IPS-20b (cell line): Measurements from ENCODE around the gene KCNIP3.
"Not testable (repeated sequence)": the region's sequence is repeated elsewhere in the genome, so short reads cannot be mapped to it uniquely, and the experiment has no call there.

Experiments
- H3K27ac ChIP-seq: one replicate; pipeline ENCODE4 v1.5.1; 2013; ENCODE audit warnings: low read length
- H3K27me3 ChIP-seq: 2 replicates; pipeline ENCODE4 v1.6.1; 2013; ENCODE audit warnings: mild to moderate bottlenecking, low read length, inconsistent platforms; ENCODE audit not compliant: insufficient read depth
- H3K36me3 ChIP-seq: 2 replicates; pipeline ENCODE4 v1.6.1; 2013; ENCODE audit warnings: low read depth, mild to moderate bottlenecking, inconsistent platforms, low read length, moderate library complexity; ENCODE audit not compliant: insufficient read depth
- H3K4me1 ChIP-seq: 2 replicates; pipeline ENCODE4 v1.6.1; 2013; ENCODE audit warnings: mild to moderate bottlenecking, control low read depth, inconsistent platforms, low read length, moderate library complexity; ENCODE audit not compliant: insufficient read depth
- H3K4me3 ChIP-seq: 2 replicates; pipeline ENCODE4 v1.5.1; 2013; ENCODE audit warnings: mild to moderate bottlenecking, low read length, inconsistent platforms
- H3K9ac ChIP-seq: 2 replicates; pipeline ENCODE4 v1.6.1; 2013; ENCODE audit warnings: low read depth, mild to moderate bottlenecking, inconsistent platforms, low read length, moderate library complexity
- H3K9me3 ChIP-seq: 2 replicates; pipeline ENCODE4 v1.6.1; 2013; ENCODE audit warnings: mild to moderate bottlenecking, low read depth, low read length, inconsistent platforms; ENCODE audit not compliant: insufficient read depth

Gene KCNIP3

GRCh38 chr2:95355486-95355885 is 58.3 kb downstream of the KCNIP3 start:
- not testable (repeated sequence) for H3K4me3 ChIP-seq, H3K4me1 ChIP-seq, H3K27ac ChIP-seq, H3K27me3 ChIP-seq, H3K9ac ChIP-seq, H3K9me3 ChIP-seq, H3K36me3 ChIP-seq

GRCh38 chr2:95356821-95357700 is 59.9 kb downstream of the KCNIP3 start:
- H3K27me3 ChIP-seq = no peaks in the 10 kb centered on the region
- no peak overlapping the region for H3K4me3 ChIP-seq
- H3K9me3 ChIP-seq = no peaks in the 10 kb centered on the region
- no peak overlapping the region for H3K27ac ChIP-seq
- no peaks in the 10 kb centered on the region for H3K4me1 ChIP-seq
- H3K9ac ChIP-seq = no peak overlapping the region
- H3K36me3 ChIP-seq = no peaks in the 10 kb centered on the region

GRCh38 chr2:95357717-95358280 is 60.7 kb downstream of the KCNIP3 start:
- H3K27ac ChIP-seq = no peak overlapping the region
- no peak overlapping the region for H3K9ac ChIP-seq
- H3K4me3 ChIP-seq = no peak overlapping the region
- no peaks in the 10 kb centered on the region for H3K36me3 ChIP-seq
- H3K9me3 ChIP-seq = no peaks in the 10 kb centered on the region
- H3K27me3 ChIP-seq = no peaks in the 10 kb centered on the region
- no peaks in the 10 kb centered on the region for H3K4me1 ChIP-seq

- Histone ChIP-seq H3K9ac (no peak overlapping the region), H3K4me3 (no peak overlapping the region), H3K27me3 (no peaks in the 10 kb centered on the region), H3K4me1 (no peaks in the 10 kb centered on the region), H3K36me3 (no peaks in the 10 kb centered on the region), H3K27ac (no peak overlapping the region), H3K9me3 (no peaks in the 10 kb centered on the region)
These were observed 61.9 kb downstream of the KCNIP3 start for GRCh38 chr2:95359031-95359430.

- H3K4me3 ChIP-seq = no peak overlapping the region
- H3K9me3 ChIP-seq = no peaks in the 10 kb centered on the region
- H3K36me3 ChIP-seq = no peaks in the 10 kb centered on the region
- H3K9ac ChIP-seq = no peak overlapping the region
- H3K4me1 ChIP-seq = no peaks in the 10 kb centered on the region
- H3K27ac ChIP-seq = no peak overlapping the region
- H3K27me3 ChIP-seq = no peaks in the 10 kb centered on the region
These were observed 62.4 kb downstream of the KCNIP3 start for GRCh38 chr2:95359501-95359930.

- Histone ChIP-seq H3K36me3 (no peaks in the 10 kb centered on the region), H3K4me3 (no peak overlapping the region), H3K27me3 (no peaks in the 10 kb centered on the region), H3K9me3 (no peaks in the 10 kb centered on the region), H3K9ac (no peak overlapping the region), H3K27ac (no peak overlapping the region), H3K4me1 (no peaks in the 10 kb centered on the region)
These were observed 64.3 kb downstream of the KCNIP3 start for GRCh38 chr2:95361216-95361980.

GRCh38 chr2:95362486-95362885 is 65.3 kb downstream of the KCNIP3 start:
- Histone ChIP-seq H3K9ac (no peak overlapping the region), H3K4me1 (no peaks in the 10 kb centered on the region), H3K4me3 (no peak overlapping the region), H3K36me3 (no peaks in the 10 kb centered on the region), H3K9me3 (no peaks in the 10 kb centered on the region), H3K27me3 (no peaks in the 10 kb centered on the region), H3K27ac (no peak overlapping the region)

- Histone ChIP-seq H3K9me3 (no peaks in the 10 kb centered on the region), H3K27ac (no peak overlapping the region), H3K4me3 (no peak overlapping the region), H3K36me3 (no peaks in the 10 kb centered on the region), H3K27me3 (0 out of 2 replicates have a peak, but pooled peaks cover 4% of the 10 kb centered on the region), H3K4me1 (no peaks in the 10 kb centered on the region), H3K9ac (no peak overlapping the region)
These were observed 69.4 kb downstream of the KCNIP3 start for GRCh38 chr2:95366514-95366913.

GRCh38 chr2:95372216-95372829 is 75.2 kb downstream of the KCNIP3 start:
- Histone ChIP-seq H3K27ac (no peak overlapping the region), H3K9me3 (no peaks in the 10 kb centered on the region), H3K9ac (no peak overlapping the region), H3K27me3 (0 out of 2 replicates have a peak, but pooled peaks cover 4% of the 10 kb centered on the region), H3K36me3 (no peaks in the 10 kb centered on the region), H3K4me1 (no peaks in the 10 kb centered on the region), H3K4me3 (no peak overlapping the region)

GRCh38 chr2:95372845-95373244 is 75.7 kb downstream of the KCNIP3 start:
- no peak overlapping the region for H3K4me3 ChIP-seq
- 0 out of 2 replicates have a peak, but pooled peaks cover 4% of the 10 kb centered on the region for H3K27me3 ChIP-seq
- no peaks in the 10 kb centered on the region for H3K4me1 ChIP-seq
- H3K36me3 ChIP-seq = no peaks in the 10 kb centered on the region
- no peak overlapping the region for H3K9ac ChIP-seq
- no peak overlapping the region for H3K27ac ChIP-seq
- H3K9me3 ChIP-seq = no peaks in the 10 kb centered on the region

- no peaks in the 10 kb centered on the region for H3K27me3 ChIP-seq
- H3K27ac ChIP-seq = no peak overlapping the region
- H3K9me3 ChIP-seq = no peaks in the 10 kb centered on the region
- no peaks in the 10 kb centered on the region for H3K4me1 ChIP-seq
- H3K9ac ChIP-seq = no peak overlapping the region
- no peak overlapping the region for H3K4me3 ChIP-seq
- H3K36me3 ChIP-seq = no peaks in the 10 kb centered on the region
These were observed 76.9 kb downstream of the KCNIP3 start for GRCh38 chr2:95374029-95374428.
